ENCODE measurements around the gene PRR5L.

DNA sequence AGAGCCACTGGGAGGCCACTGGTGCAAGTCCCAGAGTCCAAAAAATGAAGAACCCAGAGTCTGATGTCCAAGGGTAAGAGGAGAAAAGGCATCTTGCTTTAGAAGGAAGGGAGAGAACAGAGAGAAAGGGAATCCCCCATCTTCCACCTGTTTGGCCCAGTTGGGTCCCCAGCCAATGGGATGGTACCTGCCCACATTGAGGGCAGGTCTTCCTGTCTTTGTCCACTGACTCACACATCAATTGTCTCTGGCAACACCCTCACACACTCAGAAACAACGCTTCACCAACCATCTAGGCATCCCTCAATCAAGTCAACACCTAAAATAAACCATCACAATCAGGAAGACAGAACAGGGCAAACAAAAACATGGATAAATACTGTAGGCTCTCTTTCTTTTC, 13.2 kb upstream of the PRR5L start:
- TF ChIP-seq, protein P1, sequence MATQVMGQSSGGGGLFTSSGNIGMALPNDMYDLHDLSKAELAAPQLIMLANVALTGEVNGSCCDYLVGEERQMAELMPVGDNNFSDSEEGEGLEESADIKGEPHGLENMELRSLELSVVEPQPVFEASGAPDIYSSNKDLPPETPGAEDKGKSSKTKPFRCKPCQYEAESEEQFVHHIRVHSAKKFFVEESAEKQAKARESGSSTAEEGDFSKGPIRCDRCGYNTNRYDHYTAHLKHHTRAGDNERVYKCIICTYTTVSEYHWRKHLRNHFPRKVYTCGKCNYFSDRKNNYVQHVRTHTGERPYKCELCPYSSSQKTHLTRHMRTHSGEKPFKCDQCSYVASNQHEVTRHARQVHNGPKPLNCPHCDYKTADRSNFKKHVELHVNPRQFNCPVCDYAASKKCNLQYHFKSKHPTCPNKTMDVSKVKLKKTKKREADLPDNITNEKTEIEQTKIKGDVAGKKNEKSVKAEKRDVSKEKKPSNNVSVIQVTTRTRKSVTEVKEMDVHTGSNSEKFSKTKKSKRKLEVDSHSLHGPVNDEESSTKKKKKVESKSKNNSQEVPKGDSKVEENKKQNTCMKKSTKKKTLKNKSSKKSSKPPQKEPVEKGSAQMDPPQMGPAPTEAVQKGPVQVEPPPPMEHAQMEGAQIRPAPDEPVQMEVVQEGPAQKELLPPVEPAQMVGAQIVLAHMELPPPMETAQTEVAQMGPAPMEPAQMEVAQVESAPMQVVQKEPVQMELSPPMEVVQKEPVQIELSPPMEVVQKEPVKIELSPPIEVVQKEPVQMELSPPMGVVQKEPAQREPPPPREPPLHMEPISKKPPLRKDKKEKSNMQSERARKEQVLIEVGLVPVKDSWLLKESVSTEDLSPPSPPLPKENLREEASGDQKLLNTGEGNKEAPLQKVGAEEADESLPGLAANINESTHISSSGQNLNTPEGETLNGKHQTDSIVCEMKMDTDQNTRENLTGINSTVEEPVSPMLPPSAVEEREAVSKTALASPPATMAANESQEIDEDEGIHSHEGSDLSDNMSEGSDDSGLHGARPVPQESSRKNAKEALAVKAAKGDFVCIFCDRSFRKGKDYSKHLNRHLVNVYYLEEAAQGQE (IDR thresholded peaks at IDR 0.05; ENCODE audit: unreplicated experiment), result no peak
- TF ChIP-seq, protein P2, sequence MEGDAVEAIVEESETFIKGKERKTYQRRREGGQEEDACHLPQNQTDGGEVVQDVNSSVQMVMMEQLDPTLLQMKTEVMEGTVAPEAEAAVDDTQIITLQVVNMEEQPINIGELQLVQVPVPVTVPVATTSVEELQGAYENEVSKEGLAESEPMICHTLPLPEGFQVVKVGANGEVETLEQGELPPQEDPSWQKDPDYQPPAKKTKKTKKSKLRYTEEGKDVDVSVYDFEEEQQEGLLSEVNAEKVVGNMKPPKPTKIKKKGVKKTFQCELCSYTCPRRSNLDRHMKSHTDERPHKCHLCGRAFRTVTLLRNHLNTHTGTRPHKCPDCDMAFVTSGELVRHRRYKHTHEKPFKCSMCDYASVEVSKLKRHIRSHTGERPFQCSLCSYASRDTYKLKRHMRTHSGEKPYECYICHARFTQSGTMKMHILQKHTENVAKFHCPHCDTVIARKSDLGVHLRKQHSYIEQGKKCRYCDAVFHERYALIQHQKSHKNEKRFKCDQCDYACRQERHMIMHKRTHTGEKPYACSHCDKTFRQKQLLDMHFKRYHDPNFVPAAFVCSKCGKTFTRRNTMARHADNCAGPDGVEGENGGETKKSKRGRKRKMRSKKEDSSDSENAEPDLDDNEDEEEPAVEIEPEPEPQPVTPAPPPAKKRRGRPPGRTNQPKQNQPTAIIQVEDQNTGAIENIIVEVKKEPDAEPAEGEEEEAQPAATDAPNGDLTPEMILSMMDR (conservative IDR thresholded peaks at IDR 0.05; ENCODE audit: low read depth in 2 of 2), result no peak
- TF ChIP-seq EZH2 (IDR thresholded peaks at IDR 0.05; ENCODE audit: low read depth, unreplicated experiment) (no peak), ZNF114 (CRISPR knock-in tag; IDR thresholded peaks at IDR 0.05) (no peak), EZH2phosphoT487 (IDR thresholded peaks at IDR 0.05; ENCODE audit: unreplicated experiment) (no peak), STAT1 (IDR thresholded peaks at IDR 0.05; ENCODE audit: unreplicated experiment) (no peak), POLR2AphosphoS5 (IDR thresholded peaks at IDR 0.05; ENCODE audit: low read depth) (no peak)

All from GM23338 (cell line).